OCI-LY7 (cell line): ENCODE measurements around the gene ICAM2. TPM values are rescaled to one million over a fixed set of nuclear protein-coding genes. Genes with fewer than 3 reads are reported as not detected.

Source experiments
- BruUV-seq: library from RNA; stranded (reverse); fragments of 400-500 nt; replicated peaks from 2 replicates; lab custom pipeline; 2021; lab: Mats Ljungman, UMichigan
- CTCF ChIA-PET: fragments of 300-600 bp; sonication (Branson Sonifier 250); formaldehyde crosslinking; loops from one replicate; lab custom pipeline; 2022; ENCODE audit warnings: antibody characterized with exemption; ENCODE audit not compliant: unreplicated experiment; lab: Charles Lee
- POLR2A ChIA-PET: fragments of 300-600 bp; sonication (Branson Sonifier 250); formaldehyde crosslinking; loops from one replicate; lab custom pipeline; 2022; ENCODE audit warnings: antibody characterized with exemption; lab: Charles Lee
- DNase-seq: peaks from one replicate; pipeline ENCODE4 v3.0.0-alpha.2; 2015; ENCODE audit warnings: low spot score
- H2AFZ ChIP-seq: fragments of 200-600 bp; sonication (generic), shearing (Covaris generic); 2 replicates; pipeline ENCODE4 v1.6.1; 2014; ENCODE audit warnings: mild to moderate bottlenecking, antibody characterized with exemption, low read length, moderate library complexity
- H3K27ac ChIP-seq: fragments of 200-600 bp; sonication (generic); 2 replicates; pipeline ENCODE4 v1.5.1; 2014; ENCODE audit warnings: mixed run types, low read depth, mild to moderate bottlenecking, moderate library complexity, low read length, inconsistent platforms; ENCODE audit not compliant: poor library complexity, severe bottlenecking
- H3K36me3 ChIP-seq: fragments of 200-600 bp; sonication (generic); 2 replicates; pipeline ENCODE4 v1.6.1; 2014; ENCODE audit warnings: mild to moderate bottlenecking, antibody characterized with exemption, low read length, moderate library complexity, mixed read lengths; ENCODE audit not compliant: insufficient read depth
- H3K4me1 ChIP-seq: fragments of 200-600 bp; sonication (generic); 2 replicates; pipeline ENCODE4 v1.5.1; 2014; ENCODE audit warnings: mild to moderate bottlenecking, low read length; ENCODE audit not compliant: insufficient read depth, poor library complexity, severe bottlenecking
- H3K4me2 ChIP-seq: fragments of 200-600 bp; sonication (generic); 2 replicates; pipeline ENCODE4 v1.6.1; 2014; ENCODE audit warnings: mild to moderate bottlenecking, low read length
- H3K4me3 ChIP-seq: fragments of 200-600 bp; sonication (generic); 2 replicates; pipeline ENCODE4 v1.5.1; 2014; ENCODE audit warnings: mild to moderate bottlenecking, low read depth, low read length; ENCODE audit not compliant: poor library complexity, severe bottlenecking
- H3K79me2 ChIP-seq: fragments of 200-600 bp; sonication (generic); 2 replicates; pipeline ENCODE4 v1.6.1; 2016; ENCODE audit warnings: low read depth, mild to moderate bottlenecking, low read length, moderate library complexity, mixed read lengths; ENCODE audit not compliant: insufficient read depth
- H3K9me2 ChIP-seq: fragments of 200-600 bp; sonication (generic); 2 replicates; pipeline ENCODE4 v1.6.1; 2016; ENCODE audit warnings: mild to moderate bottlenecking, low read length, mixed read lengths; ENCODE audit not compliant: insufficient read depth
- H3K9me3 ChIP-seq: fragments of 200-600 bp; sonication (generic); 2 replicates; pipeline ENCODE4 v1.6.1; 2014; ENCODE audit warnings: mild to moderate bottlenecking, mixed run types, low read length, mixed read lengths
- H4K20me1 ChIP-seq: fragments of 200-600 bp; sonication (generic); 2 replicates; pipeline ENCODE4 v1.6.1; 2014; ENCODE audit warnings: mild to moderate bottlenecking, antibody characterized with exemption, low read length, moderate library complexity, mixed read lengths; ENCODE audit not compliant: insufficient read depth
- EZH2phosphoT487 ChIP-seq: fragments of 200-600 bp; sonication (generic); IDR thresholded peaks from 2 replicates; pipeline ENCODE4 v1.6.1; 2018; ENCODE audit warnings: low read depth, borderline replicate concordance, mild to moderate bottlenecking, mixed run types, antibody characterized with exemption, low read length, moderate library complexity, mixed read lengths
- intact Hi-C: fragments of 100-400 bp; cut with micrococcal nuclease; formaldehyde crosslinking; loops from one replicate; pipeline ENCODE4 v1.10.0; 2022; ENCODE audit not compliant: unreplicated experiment
- total RNA-seq, 2 experiments: library from RNA; depleted of rRNA in 1 of 2; stranded (reverse); fragments of >200 nt in 1 of 2; shearing (Covaris generic) in 1 of 2; gene quantifications; 2 replicates each; pipeline ENCODE4 v1.2.3, GENCODE V29; 2014 to 2022
- TF ChIP-seq, protein P1 (sequence below): fragments of 200-600 bp; sonication (generic); conservative IDR thresholded peaks from 2 replicates; pipeline ENCODE4 v1.5.1; 2014; ENCODE audit warnings: mild to moderate bottlenecking, antibody characterized with exemption, low read length, moderate library complexity, mixed read lengths

The ICAM2 gene
- total RNA-seq, 2 experiments from 2014 or later = 88.7 to 112 TPM

DNA sequence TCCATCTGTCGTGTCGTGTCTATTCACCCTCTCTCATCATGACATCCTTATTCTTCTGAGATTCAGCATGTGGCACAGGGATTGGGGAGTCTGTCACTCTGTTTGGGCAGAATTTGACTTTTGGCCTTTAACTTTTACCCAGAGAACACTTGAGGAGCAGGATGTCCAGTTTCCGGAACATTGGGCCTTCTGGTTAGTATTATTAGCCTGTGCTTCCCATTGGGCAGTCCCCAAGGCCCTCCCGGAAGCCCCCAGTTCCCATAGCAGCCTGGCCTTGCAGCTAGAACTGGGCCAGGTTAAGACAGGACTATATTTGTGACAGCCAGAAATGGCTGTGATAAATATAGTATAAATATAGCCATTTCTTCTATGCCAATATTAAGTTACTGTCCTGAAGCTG, 57.3 kb downstream of the ICAM2 start:
- Histone ChIP-seq H3K4me3 (no peak overlapping the region), H3K79me2 (no peaks in the 10 kb centered on the region), H4K20me1 (no peaks in the 10 kb centered on the region), H3K36me3 (no peaks in the 10 kb centered on the region), H3K9me2 (no peaks in the 10 kb centered on the region), H3K4me2 (no peak overlapping the region), H3K9me3 (no peaks in the 10 kb centered on the region), H3K4me1 (peaks cover 21% of the 10 kb centered on the region), H2AFZ (no peak overlapping the region), H3K27ac (no peak overlapping the region)
- POLR2A ChIA-PET = no interaction called here
- no TSS peak for BruUV-seq
- no peak for DNase-seq
- intact Hi-C loops = no loop called here
- CTCF ChIA-PET = no interaction called here
- no peak for TF ChIP-seq EZH2phosphoT487
- TF ChIP-seq, protein P1, sequence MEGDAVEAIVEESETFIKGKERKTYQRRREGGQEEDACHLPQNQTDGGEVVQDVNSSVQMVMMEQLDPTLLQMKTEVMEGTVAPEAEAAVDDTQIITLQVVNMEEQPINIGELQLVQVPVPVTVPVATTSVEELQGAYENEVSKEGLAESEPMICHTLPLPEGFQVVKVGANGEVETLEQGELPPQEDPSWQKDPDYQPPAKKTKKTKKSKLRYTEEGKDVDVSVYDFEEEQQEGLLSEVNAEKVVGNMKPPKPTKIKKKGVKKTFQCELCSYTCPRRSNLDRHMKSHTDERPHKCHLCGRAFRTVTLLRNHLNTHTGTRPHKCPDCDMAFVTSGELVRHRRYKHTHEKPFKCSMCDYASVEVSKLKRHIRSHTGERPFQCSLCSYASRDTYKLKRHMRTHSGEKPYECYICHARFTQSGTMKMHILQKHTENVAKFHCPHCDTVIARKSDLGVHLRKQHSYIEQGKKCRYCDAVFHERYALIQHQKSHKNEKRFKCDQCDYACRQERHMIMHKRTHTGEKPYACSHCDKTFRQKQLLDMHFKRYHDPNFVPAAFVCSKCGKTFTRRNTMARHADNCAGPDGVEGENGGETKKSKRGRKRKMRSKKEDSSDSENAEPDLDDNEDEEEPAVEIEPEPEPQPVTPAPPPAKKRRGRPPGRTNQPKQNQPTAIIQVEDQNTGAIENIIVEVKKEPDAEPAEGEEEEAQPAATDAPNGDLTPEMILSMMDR = no peak

DNA sequence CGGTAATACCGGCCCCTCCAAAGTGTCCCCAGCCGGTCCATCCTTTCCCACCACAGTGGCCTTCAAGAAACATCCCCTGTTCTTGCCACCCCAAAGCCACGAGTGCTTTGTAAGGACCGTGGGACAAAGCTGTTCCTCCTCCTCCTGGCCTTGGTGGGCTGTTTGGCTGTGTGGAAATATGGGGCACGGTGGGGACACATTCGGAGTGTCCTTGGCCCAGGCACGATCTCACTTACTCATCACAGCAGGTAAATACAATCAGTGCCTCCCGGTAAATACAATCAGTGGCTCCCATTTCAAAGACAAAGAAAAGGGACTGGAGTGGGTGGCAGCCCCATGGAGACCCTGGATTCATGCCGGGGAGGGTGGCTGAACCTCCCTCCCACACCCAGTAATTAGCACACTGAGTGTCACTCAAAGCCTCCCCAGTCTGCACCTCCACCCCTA, 58.1 kb downstream of the ICAM2 start:
- CTCF ChIA-PET = interaction anchor here (0.6 to 1.6 kb wide), 8 partner anchors 12 to 238 kb away, joined by 4 to 9 read pairs (median 4); no protein-coding TSS in a partner anchor
- H3K4me1 ChIP-seq = peaks cover 21% of the 10 kb centered on the region
- no peak overlapping the region for H2AFZ ChIP-seq
- no peaks in the 10 kb centered on the region for H3K79me2 ChIP-seq
- no peaks in the 10 kb centered on the region for H3K9me3 ChIP-seq
- no peak for DNase-seq
- H3K36me3 ChIP-seq = no peaks in the 10 kb centered on the region
- no peaks in the 10 kb centered on the region for H4K20me1 ChIP-seq
- H3K9me2 ChIP-seq = no peaks in the 10 kb centered on the region
- POLR2A ChIA-PET = interaction anchor here (0.7 to 1.6 kb wide), 5 partner anchors 18 to 518 kb away, joined by 3 to 7 read pairs (median 4); partner anchors contain the start of gene ICAM2
- TF ChIP-seq, protein P1 = no peak
- TF ChIP-seq EZH2phosphoT487 = no peak
- intact Hi-C loops = no loop called here
- no peak overlapping the region for H3K4me2 ChIP-seq
- H3K27ac ChIP-seq = no peak overlapping the region
- H3K4me3 ChIP-seq = no peak overlapping the region
- no TSS peak for BruUV-seq
